ENCODE data around the gene FBXL16.

The FBXL16 gene

GRCh38 chr16:675884-676564, 29.6 kb downstream of the FBXL16 start:
- Histone ChIP-seq H3K27ac (no peak overlapping the region), H3K36me3 (ENCODE audit: control insufficient read depth, insufficient read depth, low read length) (no peaks in the 10 kb centered on the region), H3K9ac (no peak overlapping the region), H3K79me2 (no peaks in the 10 kb centered on the region), H3K4me3 (ENCODE audit: low read depth, low read length) (no peak overlapping the region), H3K4me1 (no peaks in the 10 kb centered on the region), H3K4me2 (ENCODE audit: low read length) (peak overlapping the region; percentile 77), H2AFZ (peak overlapping the region; percentile 63), H3K9me3 (ENCODE audit: control insufficient read depth, low read length) (no peaks in the 10 kb centered on the region), H3K27me3 (ENCODE audit: control insufficient read depth, insufficient read depth, low read length) (no peaks in the 10 kb centered on the region)
- TF ChIP-seq, protein P1, sequence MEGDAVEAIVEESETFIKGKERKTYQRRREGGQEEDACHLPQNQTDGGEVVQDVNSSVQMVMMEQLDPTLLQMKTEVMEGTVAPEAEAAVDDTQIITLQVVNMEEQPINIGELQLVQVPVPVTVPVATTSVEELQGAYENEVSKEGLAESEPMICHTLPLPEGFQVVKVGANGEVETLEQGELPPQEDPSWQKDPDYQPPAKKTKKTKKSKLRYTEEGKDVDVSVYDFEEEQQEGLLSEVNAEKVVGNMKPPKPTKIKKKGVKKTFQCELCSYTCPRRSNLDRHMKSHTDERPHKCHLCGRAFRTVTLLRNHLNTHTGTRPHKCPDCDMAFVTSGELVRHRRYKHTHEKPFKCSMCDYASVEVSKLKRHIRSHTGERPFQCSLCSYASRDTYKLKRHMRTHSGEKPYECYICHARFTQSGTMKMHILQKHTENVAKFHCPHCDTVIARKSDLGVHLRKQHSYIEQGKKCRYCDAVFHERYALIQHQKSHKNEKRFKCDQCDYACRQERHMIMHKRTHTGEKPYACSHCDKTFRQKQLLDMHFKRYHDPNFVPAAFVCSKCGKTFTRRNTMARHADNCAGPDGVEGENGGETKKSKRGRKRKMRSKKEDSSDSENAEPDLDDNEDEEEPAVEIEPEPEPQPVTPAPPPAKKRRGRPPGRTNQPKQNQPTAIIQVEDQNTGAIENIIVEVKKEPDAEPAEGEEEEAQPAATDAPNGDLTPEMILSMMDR (IDR thresholded peaks at IDR 0.05) = no peak

- H3K9ac ChIP-seq = no peak within 1 kb of the TSS
- no peaks in the 10 kb centered on the region for H3K27me3 ChIP-seq (ENCODE audit: control insufficient read depth, insufficient read depth, low read length)
- H2AFZ ChIP-seq = peak within 1 kb of the TSS; percentile 63
- no peaks in the 10 kb centered on the region for H3K9me3 ChIP-seq (ENCODE audit: control insufficient read depth, low read length)
- no peak within 1 kb of the TSS for H3K27ac ChIP-seq
- no peaks in the 10 kb centered on the region for H3K4me1 ChIP-seq
- TF ChIP-seq, protein P1 (IDR thresholded peaks at IDR 0.05) = no peak
- peak within 1 kb of the TSS; percentile 40 for H3K4me3 ChIP-seq (ENCODE audit: low read depth, low read length)
- H3K79me2 ChIP-seq = no peaks in the 10 kb centered on the region
- no peaks in the 10 kb centered on the region for H3K36me3 ChIP-seq (ENCODE audit: control insufficient read depth, insufficient read depth, low read length)
- peak within 1 kb of the TSS; percentile 77 for H3K4me2 ChIP-seq (ENCODE audit: low read length)
Observed at GRCh38 chr16:674968-675883, 30.4 kb downstream of the FBXL16 start, which contains the start of gene RHBDL1. Gene RHBDL1, plus strand, starts transcription at chr16:675671. Its CDS starts 120 bp downstream, at chr16:675791.

DNA sequence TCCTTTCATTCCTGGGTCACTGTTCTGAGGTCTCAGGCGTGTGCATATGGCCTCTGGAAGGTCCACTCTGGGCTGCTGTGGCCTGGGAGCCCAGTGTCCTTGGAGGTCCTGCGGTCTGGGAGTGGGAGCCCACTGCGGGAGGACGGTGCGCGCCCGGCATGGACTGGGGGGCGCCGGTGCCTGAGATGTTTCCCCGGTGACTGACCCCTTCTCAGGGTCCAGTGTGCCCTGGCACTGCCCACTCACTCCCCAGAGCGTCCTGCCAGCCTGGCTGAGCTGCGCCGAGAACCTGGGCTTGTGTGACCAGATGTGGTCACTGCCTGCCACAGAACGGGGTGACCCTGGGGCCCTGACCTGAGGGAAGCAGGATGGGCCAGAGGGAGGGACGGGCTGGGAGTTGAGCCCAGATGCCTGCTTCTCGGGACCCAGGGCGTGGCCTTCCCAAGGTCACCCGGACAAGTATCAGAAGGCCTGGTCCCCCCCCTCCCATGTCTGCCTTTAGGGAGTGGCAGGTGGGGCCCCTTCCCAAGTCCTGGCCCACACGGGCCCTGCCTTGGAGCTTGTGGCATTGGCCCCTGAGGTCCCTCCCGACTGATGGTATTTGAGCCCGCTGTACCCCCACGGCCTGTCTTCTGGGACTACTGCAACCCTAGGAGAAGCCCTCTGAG, 31.3 kb downstream of the FBXL16 start:
- TF ChIP-seq, protein P1 (IDR thresholded peaks at IDR 0.05) = no peak
- Histone ChIP-seq H3K9me3 (ENCODE audit: control insufficient read depth, low read length) (no peaks in the 10 kb centered on the region), H3K4me1 (no peaks in the 10 kb centered on the region), H3K4me2 (ENCODE audit: low read length) (no peak overlapping the region), H3K27ac (no peak overlapping the region), H3K79me2 (no peaks in the 10 kb centered on the region), H2AFZ (no peak overlapping the region), H3K9ac (no peak overlapping the region), H3K36me3 (ENCODE audit: control insufficient read depth, insufficient read depth, low read length) (no peaks in the 10 kb centered on the region), H3K4me3 (ENCODE audit: low read depth, low read length) (no peak overlapping the region), H3K27me3 (ENCODE audit: control insufficient read depth, insufficient read depth, low read length) (no peaks in the 10 kb centered on the region)

- Histone ChIP-seq H3K27ac (no peak overlapping the region), H3K4me2 (ENCODE audit: low read length) (no peak overlapping the region), H3K4me1 (peaks cover 3% of the 10 kb centered on the region), H3K9me3 (ENCODE audit: control insufficient read depth, low read length) (no peaks in the 10 kb centered on the region), H3K27me3 (ENCODE audit: control insufficient read depth, insufficient read depth, low read length) (no peaks in the 10 kb centered on the region), H3K4me3 (ENCODE audit: low read depth, low read length) (no peak overlapping the region), H3K79me2 (no peaks in the 10 kb centered on the region), H2AFZ (no peak overlapping the region), H3K9ac (no peak overlapping the region), H3K36me3 (ENCODE audit: control insufficient read depth, insufficient read depth, low read length) (no peaks in the 10 kb centered on the region)
- TF ChIP-seq, protein P1 (IDR thresholded peaks at IDR 0.05) = no peak
Observed at GRCh38 chr16:673399-673991, 32.1 kb downstream of the FBXL16 start.

All from parathyroid adenoma (tissue), 2 donors.